HG03196 (cell line): ENCODE data around the gene COX5A.
A peak's percentile ranks its signal among the peaks of the same experiment; 100 is the strongest.
"Not testable (repeated sequence)": the region's sequence is repeated elsewhere in the genome, so short reads cannot be mapped to it uniquely, and the experiment has no call there.

Experiments used
- ATAC-seq: cut with Tn5 transposase; IDR thresholded peaks from one replicate; pipeline ENCODE4 v1.9.1; 2021; ENCODE audit not compliant: unreplicated experiment

Gene COX5A

GRCh38 chr15:74902295-74903075, 35.4 kb downstream of the COX5A start:
- no peak for ATAC-seq

GRCh38 chr15:74901612-74902063, 36.2 kb downstream of the COX5A start:
- ATAC-seq = no peak

GRCh38 chr15:74897300-74897701, 40.6 kb downstream of the COX5A start:
- ATAC-seq = no peak

GRCh38 chr15:74896316-74896715, 41.6 kb downstream of the COX5A start:
- ATAC-seq = no peak

- no peak for ATAC-seq
Observed at GRCh38 chr15:74895830-74896229, 42.0 kb downstream of the COX5A start.

GRCh38 chr15:74894383-74894782, 43.5 kb downstream of the COX5A start:
- not testable (repeated sequence) for ATAC-seq

- ATAC-seq = no peak
Observed at GRCh38 chr15:74893627-74894026, 44.2 kb downstream of the COX5A start.

- ATAC-seq = no peak
Observed at GRCh38 chr15:74892931-74893330, 44.9 kb downstream of the COX5A start.

GRCh38 chr15:74892313-74892712, 45.6 kb downstream of the COX5A start:
- no peak for ATAC-seq

GRCh38 chr15:74891469-74891868, 46.4 kb downstream of the COX5A start:
- ATAC-seq = no peak

- no peak for ATAC-seq
Observed at GRCh38 chr15:74890665-74890960, 47.3 kb downstream of the COX5A start.

- peak; percentile 82 for ATAC-seq
Observed at GRCh38 chr15:74889883-74890664, 47.8 kb downstream of the COX5A start, which contains the start of gene MPI. Gene MPI (plus strand): TSS chr15:74890042. CDS start chr15:74890074, 32 bp downstream.

GRCh38 chr15:74889390-74889882, 48.4 kb downstream of the COX5A start:
- peak; percentile 2 for ATAC-seq

GRCh38 chr15:74888716-74889115, 49.2 kb downstream of the COX5A start:
- no peak for ATAC-seq

GRCh38 chr15:74887537-74888193, 50.2 kb downstream of the COX5A start:
- not testable (repeated sequence) for ATAC-seq

GRCh38 chr15:74885461-74885860, 52.4 kb downstream of the COX5A start:
- no peak for ATAC-seq

GRCh38 chr15:74884428-74885223, 53.2 kb downstream of the COX5A start:
- no peak for ATAC-seq

- no peak for ATAC-seq
Observed at GRCh38 chr15:74882528-74882927, 55.3 kb downstream of the COX5A start.

- ATAC-seq = no peak
Observed at GRCh38 chr15:74878273-74878672, 59.6 kb downstream of the COX5A start.

- ATAC-seq = peak; percentile 22
Observed at GRCh38 chr15:74873756-74874424, 64.0 kb downstream of the COX5A start.
